GM18505 (cell line): ENCODE results near the gene UVRAG.

Source experiments
- ATAC-seq: cut with Tn5 transposase; IDR thresholded peaks from one replicate; pipeline ENCODE4 v1.9.1; 2021; ENCODE audit not compliant: unreplicated experiment
- POLR2A ChIP-seq: IDR thresholded peaks from 4 replicates; pipeline ENCODE4 v1.6.1; 2011; ENCODE audit warnings: borderline replicate concordance; ENCODE audit not compliant: insufficient read depth, insufficient read length; ENCODE audit errors: extremely low read depth

Gene UVRAG

DNA sequence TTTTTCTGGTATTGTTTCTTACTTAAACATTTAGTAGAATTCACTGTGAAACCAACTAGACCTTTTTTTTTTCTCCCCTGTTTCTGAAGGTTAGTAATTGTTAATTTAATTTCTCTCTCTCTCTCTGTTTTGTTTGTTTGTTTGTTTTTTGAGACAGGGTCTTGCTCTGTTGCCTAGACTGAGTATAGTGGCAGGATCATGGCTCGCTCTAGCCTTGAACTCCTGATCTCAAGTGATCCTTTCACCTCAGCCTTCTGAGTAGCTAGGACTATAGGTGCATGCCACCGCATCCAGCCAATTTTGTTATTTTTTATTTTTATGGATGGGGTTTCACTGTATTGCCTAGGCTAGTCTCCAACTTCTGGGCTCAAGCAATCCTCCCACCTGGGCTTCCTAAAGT, 165.0 kb downstream of the UVRAG start:
- no peak for TF ChIP-seq POLR2A

DNA sequence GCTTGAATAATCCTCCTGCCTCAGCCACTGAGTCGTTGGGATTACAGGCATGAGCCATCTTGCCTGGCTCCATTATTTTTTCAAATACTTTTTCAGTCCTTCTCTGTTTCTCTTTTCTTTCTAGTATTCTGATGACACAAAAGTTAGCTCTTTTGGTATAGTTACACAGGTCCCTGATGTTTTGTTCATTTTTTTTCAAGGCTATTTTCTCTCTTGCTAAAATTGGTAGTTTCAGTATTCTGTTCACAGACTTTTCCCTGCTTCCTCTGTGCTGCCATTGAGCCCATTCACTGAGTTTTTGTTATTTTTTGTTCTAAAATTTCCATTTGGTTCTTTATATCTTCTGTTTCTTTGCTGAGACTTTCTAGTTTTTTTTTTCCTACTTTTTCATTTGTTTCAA, 166.5 kb downstream of the UVRAG start:
- ATAC-seq: no peak
- TF ChIP-seq POLR2A: no peak

More for the DNA sequence above, 165.0 kb downstream of the UVRAG start:
- no peak for ATAC-seq

DNA sequence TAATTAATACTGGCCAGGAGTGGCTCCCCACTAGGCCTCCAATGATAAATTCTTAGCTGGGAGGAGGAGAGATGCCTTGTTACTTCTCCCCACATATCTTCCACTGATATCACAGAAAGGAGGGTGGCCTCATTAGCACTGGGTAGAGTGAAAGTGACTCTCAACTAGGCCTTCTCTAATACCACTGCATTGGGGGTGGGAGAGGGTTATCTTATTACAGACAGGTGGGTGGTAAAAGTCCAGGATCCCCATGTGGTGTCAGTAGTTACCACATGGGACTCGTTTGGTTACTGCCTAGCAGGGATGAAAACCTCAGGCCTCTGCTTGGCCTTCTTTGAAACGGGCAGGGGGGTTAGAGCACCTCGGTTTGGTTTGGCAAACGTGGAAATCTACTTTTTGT, 167.3 kb downstream of the UVRAG start:
- ATAC-seq: no peak
- TF ChIP-seq POLR2A: no peak

DNA sequence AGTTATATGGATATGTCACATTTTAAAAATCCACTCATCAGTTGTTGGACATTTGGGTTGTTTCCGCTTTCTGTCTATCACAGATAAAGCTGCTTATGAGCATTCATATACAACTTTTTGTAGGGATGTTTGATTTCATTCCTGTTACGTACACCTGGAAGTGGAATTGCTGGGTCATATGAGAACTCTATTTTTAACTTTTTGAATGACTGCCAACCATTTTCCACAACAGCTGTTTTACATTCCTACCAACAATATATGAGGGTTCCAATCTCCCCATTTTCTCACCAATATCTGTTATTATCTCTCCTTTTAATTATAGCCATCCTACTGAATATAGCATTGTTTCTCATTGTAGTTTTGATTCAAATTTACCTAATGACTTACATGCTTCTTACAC, 172.0 kb downstream of the UVRAG start:
- no peak for ATAC-seq
- TF ChIP-seq POLR2A: no peak

DNA sequence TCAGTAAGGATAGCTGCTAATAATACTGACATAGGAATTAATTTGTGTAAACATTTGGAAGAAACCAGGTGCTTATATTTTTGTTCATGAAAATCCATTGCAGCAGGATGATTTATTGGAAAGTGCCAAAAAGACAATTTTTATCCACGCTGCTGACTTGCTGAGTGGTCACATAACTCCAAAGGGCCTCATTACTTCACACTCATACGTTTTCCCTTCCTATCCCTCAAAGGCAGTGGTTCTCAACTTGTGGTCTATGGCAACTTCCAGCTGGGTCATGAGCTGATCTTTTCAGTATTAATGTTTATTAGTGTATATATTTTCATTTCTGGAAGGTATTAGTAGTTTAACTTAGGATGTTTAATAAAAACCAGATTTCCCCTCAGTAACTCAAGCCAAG, 178.1 kb downstream of the UVRAG start:
- ATAC-seq: no peak
- no peak for TF ChIP-seq POLR2A

DNA sequence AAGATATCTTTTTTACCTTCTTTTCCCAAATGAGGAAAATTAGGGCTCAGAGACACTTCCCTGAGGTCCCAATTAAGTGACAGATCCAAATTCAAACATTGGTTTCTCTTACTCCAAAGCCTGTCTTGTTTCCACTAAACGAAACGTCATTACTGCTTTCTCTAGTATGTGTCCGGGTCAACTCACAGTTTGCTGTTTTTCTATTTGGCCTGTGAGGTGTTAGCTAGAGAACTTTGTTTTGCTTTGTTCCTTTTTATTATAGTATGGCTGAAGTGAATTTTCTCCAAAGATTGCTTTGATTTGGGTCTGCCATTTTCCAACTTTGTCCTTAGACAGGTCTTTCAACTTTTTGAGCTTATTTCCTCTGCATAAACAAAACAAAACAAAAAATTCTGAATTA, 179.6 kb downstream of the UVRAG start:
- no peak for ATAC-seq
- TF ChIP-seq POLR2A: no peak

DNA sequence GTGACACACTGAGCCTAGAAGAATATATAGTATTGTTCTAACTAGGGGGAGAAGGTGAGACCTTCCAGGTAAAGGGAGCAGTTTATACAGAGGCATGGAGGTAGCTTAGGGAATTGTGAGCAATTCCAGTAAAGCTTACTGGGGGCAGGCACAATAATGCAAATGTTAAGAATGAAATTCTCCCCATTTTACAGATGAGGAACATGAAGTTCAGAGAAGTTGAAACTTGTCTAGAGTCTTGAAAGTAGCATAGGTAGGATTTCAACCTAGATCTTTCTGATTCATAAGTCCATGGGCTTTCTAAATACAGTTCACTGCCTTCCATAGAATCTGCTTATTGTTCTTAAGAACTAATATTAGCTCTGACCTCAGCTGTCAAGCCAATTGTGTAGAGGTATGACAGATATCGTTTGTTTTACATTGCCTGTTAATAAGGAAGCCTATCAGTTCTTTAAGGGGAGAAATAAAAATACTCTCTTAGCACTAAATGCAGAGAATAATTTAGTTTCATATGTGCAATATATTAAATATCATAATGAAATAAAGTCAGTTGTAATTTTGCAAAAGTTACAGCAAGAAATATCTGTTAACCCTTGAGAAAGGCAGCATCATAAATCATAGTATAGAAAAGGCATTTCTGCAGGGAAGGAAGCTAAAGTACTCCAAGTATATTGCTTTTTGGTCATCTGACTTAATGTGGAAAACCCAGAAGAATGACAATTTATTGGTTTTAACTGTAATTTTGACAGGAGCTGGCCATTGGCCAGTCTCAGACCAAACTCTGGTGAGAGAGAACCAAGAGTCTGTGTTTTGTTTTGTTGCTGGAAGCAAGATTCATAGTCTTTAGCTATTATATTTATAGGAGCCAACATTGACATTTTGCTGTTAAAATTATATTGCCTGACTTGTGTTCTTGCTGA, 181.8 kb downstream of the UVRAG start:
- no peak for ATAC-seq
- TF ChIP-seq POLR2A: no peak

DNA sequence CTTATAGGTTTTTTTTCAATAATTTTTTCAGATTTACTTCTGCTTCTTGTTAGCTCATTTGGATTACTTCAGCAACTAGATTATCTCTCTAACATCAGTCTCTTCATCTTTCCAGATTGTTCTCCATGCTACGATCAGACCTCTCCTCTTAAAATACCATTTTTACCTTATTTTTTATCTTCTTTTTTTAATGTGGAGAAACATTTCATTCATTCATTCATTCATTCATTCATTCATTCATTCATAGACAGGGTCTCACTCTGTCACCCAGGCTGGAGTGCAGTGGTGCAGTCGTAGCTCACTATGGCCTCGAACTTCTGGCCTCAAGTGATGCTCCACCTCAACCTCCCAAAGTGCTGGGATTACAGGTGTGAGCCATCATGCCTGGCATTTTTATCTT, 189.4 kb downstream of the UVRAG start:
- no peak for TF ChIP-seq POLR2A
- no peak for ATAC-seq

DNA sequence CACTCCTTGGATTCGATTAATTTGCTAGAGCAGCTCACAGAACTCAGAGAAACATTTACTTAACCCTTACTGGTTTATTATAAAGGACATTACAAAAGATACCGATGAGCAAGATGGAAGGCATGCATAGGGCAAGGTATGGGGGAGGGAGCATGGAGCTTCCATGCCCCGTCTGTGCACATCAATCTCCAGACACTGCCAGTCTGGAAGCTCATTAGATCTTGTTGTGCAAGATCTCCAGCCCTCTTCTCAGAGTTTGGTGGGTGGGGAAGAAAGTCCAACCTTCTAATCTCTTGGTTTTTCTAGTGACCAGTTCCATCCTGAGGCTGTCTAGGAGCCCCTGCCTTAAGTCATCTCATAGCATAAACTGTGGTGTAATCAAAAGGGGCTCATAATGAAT, 190.7 kb downstream of the UVRAG start:
- no peak for TF ChIP-seq POLR2A
- ATAC-seq: no peak

DNA sequence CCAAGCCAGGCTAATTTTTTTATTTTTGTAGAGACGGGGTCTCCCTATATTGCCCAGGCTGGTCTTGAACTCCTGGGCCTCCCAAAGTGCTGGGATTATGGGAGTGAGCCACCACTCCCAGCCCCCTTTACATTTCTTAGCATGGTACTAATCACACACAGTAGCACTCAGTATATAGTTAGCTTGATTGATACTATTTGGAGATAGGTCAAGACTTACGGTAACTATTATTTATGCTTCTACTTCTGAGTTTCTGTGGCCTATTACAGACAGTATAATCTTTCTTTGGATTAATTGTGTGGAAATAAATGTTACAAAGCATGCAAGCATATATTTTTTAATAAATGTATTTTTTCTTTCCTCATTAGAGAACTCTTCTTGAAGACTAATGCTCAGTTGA, 192.2 kb downstream of the UVRAG start:
- no peak for TF ChIP-seq POLR2A
- no peak for ATAC-seq

DNA sequence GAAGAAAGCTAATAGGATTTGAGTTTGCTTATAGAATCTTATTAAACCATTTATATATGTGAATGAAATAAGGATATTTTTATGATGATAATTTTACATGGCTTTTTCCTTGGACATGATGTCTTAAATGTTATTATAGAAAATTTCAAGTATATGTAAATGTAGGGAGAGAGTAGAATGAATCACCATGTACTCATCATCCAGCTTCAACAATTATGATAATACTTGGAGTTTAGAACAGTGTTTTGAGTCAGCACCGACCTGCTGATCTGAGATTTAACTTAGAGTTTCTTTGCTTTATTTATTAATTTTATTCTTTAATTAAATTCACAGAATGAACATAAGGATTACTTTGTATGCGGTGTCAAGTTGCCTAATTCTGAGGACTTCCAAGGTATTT, 193.5 kb downstream of the UVRAG start:
- ATAC-seq: no peak
- TF ChIP-seq POLR2A: no peak

DNA sequence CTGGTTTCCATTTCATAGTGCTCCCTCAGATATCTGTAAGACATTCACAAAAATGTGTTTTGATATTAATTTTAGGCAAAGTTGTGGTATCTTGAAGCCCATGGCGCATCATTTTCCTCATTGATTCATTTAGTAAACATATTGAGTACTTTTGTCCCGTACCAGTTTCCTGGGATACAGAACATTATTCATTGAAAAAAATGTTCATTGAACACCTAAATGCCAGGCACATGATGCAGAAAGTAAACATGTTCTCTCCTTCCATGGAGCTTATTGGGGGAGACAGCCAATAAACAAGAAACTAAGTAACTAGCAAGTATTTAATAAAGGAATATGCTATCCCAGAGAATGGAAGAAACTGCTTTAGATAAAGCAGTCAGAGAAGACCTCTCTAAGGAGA, 195.0 kb downstream of the UVRAG start:
- TF ChIP-seq POLR2A: no peak
- no peak for ATAC-seq

DNA sequence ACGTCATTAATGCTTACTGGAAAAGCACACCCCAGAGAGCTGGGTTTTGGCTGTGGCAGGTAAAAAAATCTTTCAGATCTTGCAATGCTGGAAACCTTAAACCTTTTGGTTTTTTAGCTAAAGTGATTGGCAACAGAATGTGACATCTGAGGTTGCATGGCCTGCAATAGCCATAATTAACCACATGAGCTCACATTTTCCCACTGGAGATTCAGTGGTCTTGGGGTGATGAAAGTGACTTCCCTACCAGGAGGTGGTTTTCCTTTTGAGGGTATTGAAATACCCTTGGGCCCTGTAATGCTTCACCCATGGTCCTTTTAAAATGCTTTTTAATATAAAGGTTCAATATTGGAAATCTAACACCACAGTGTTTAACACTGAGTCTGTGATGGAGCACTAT, 198.5 kb downstream of the UVRAG start:
- ATAC-seq: no peak
- no peak for TF ChIP-seq POLR2A

DNA sequence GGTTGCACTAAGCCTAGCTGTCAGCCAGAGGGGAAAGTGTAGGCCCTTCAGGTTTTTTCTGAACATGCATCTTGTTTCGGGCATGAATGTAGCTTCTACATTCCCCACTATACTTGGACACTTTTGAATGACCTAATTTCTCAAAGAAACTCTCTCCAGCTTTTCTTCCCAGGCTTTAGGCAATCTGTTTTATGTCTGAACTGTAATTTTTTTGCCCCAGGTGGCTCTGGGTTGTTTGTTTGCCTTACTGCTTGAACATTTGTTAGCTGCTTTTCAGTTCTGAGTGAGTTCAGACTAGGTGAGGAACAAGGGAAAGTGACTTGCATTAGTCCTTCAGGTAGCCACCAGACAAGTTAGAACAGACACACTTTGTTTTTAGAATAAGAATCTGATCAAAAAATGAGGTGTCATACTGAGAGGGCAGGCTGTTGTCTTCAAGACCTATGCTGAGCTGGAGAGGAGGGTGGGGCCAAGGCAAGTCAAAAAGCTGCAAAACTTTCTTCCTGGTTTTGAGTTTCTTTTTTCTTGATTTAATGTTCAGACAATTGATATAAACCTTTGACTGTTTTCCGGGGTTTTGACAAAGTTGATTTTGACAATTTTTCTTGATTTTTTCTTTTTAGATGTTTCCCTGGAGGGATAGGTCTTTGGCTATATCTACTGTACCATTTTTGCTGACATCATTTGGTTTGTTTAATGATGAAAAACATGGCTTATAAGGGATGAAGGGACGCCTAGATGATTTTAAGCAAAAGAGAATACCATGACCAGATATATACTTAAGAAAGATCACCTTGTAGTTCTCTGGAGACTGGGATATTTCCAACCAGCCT, 208.4 kb downstream of the UVRAG start:
- no peak for ATAC-seq
- no peak for TF ChIP-seq POLR2A

DNA sequence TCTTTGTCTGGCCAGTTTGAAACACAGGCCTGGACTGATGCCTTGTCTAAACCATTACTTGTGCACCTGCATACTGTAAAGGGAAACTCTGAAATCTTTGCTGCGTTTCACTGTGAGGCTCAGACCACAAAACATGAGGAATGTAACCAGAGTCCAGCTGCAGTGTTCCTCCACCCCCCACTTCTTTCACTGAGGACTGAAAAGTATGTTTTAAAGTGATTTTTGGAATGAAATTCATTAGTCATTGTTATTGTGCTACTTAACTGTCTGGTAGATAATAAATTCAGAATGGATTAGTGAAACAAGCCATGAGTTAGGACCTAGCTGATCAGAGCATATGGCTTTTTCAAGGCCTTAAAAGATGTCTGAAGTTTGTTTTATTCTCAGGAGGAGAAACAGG, 210.1 kb downstream of the UVRAG start:
- ATAC-seq: no peak
- no peak for TF ChIP-seq POLR2A

DNA sequence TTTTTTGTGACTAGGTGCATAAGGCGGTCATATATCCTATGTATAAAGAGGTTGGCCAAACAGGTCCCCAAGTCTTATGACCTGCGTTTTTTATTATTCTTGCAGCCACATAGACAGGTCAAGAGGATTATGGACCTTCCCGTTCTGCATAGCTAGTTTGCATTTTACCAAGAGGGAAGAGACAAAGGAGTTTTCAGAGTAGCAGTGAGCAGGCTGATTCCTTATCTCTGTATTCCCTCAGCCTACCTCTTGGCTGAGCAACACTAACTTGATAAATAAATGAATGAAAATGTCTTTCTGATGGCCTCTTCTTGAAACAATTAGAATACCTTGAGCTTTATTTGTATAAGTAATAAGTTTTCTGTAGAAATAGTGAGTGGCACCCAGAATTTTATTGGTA, 210.8 kb downstream of the UVRAG start:
- no peak for TF ChIP-seq POLR2A
- no peak for ATAC-seq
